Measurements from ENCODE around the gene GATA2. TPM values are rescaled to one million over a fixed set of nuclear protein-coding genes. Genes with fewer than 3 reads are reported as not detected.

GATA2 gene
- total RNA-seq, 2 experiments from 2014 or later: not detected

GRCh38 chr3:128432971-128433836 is 59.8 kb downstream of the GATA2 start:
- no peak for ATAC-seq
- H3K9me3 Mint-ChIP-seq (ENCODE audit: insufficient read depth): no peaks in the 10 kb centered on the region
- POLR2A ChIA-PET: no interaction called here
- DNase-seq: no peak
- H3K27me3 Mint-ChIP-seq (ENCODE audit: low read depth): peaks cover 46% of the 10 kb centered on the region
- H3K4me1 Mint-ChIP-seq (ENCODE audit: low read depth): peaks cover 6% of the 10 kb centered on the region
- CTCF ChIA-PET: no interaction called here
- H3K36me3 Mint-ChIP-seq (ENCODE audit: low read depth): no peaks in the 10 kb centered on the region
- no peak overlapping the region for H3K4me3 Mint-ChIP-seq
- H3K27ac Mint-ChIP-seq: no peak overlapping the region

- Mint-ChIP-seq H3K9me3 (ENCODE audit: insufficient read depth) (no peaks in the 10 kb centered on the region), H3K36me3 (ENCODE audit: low read depth) (no peaks in the 10 kb centered on the region), H3K4me3 (no peak overlapping the region), H3K27ac (no peak overlapping the region), H3K4me1 (ENCODE audit: low read depth) (peaks cover 6% of the 10 kb centered on the region), H3K27me3 (ENCODE audit: low read depth) (peaks cover 45% of the 10 kb centered on the region)
- ChIA-PET POLR2A (no interaction called here), CTCF (no interaction called here)
- ATAC-seq (no peak), DNase-seq (no peak)
Observed at GRCh38 chr3:128432301-128432970, 60.6 kb downstream of the GATA2 start.

GRCh38 chr3:128431803-128432300 is 61.1 kb downstream of the GATA2 start:
- ChIA-PET POLR2A (no interaction called here), CTCF (no interaction called here)
- H3K4me3 Mint-ChIP-seq: no peak overlapping the region
- peaks cover 6% of the 10 kb centered on the region for H3K4me1 Mint-ChIP-seq (ENCODE audit: low read depth)
- H3K36me3 Mint-ChIP-seq (ENCODE audit: low read depth): no peaks in the 10 kb centered on the region
- no peak overlapping the region for H3K27ac Mint-ChIP-seq
- no peak for ATAC-seq
- no peak for DNase-seq
- H3K9me3 Mint-ChIP-seq (ENCODE audit: insufficient read depth): no peaks in the 10 kb centered on the region
- peaks cover 44% of the 10 kb centered on the region for H3K27me3 Mint-ChIP-seq (ENCODE audit: low read depth)

GRCh38 chr3:128430731-128431130 is 62.3 kb downstream of the GATA2 start:
- ChIA-PET POLR2A (no interaction called here), CTCF (interaction anchor here (0.8 kb wide), 1 partner anchor 152 kb away, joined by 3 read pairs; no protein-coding TSS in a partner anchor)
- Mint-ChIP-seq H3K27ac (no peak overlapping the region), H3K4me1 (ENCODE audit: low read depth) (peaks cover 6% of the 10 kb centered on the region), H3K4me3 (no peak overlapping the region), H3K9me3 (ENCODE audit: insufficient read depth) (no peaks in the 10 kb centered on the region), H3K27me3 (ENCODE audit: low read depth) (peaks cover 38% of the 10 kb centered on the region), H3K36me3 (ENCODE audit: low read depth) (no peaks in the 10 kb centered on the region)
- ATAC-seq (no peak), DNase-seq (no peak)

- Mint-ChIP-seq H3K27ac (no peak overlapping the region), H3K4me1 (ENCODE audit: low read depth) (peaks cover 6% of the 10 kb centered on the region), H3K36me3 (ENCODE audit: low read depth) (no peaks in the 10 kb centered on the region), H3K27me3 (ENCODE audit: low read depth) (peaks cover 38% of the 10 kb centered on the region), H3K9me3 (ENCODE audit: insufficient read depth) (no peaks in the 10 kb centered on the region), H3K4me3 (no peak overlapping the region)
- no peak for ATAC-seq
- DNase-seq: no peak
- CTCF ChIA-PET: no interaction called here
- POLR2A ChIA-PET: no interaction called here
Observed at GRCh38 chr3:128430301-128430700, 62.7 kb downstream of the GATA2 start.

- Mint-ChIP-seq H3K27me3 (ENCODE audit: low read depth) (peaks cover 38% of the 10 kb centered on the region), H3K36me3 (ENCODE audit: low read depth) (no peaks in the 10 kb centered on the region), H3K9me3 (ENCODE audit: insufficient read depth) (no peaks in the 10 kb centered on the region), H3K27ac (no peak overlapping the region), H3K4me1 (ENCODE audit: low read depth) (peaks cover 6% of the 10 kb centered on the region), H3K4me3 (no peak overlapping the region)
- ChIA-PET POLR2A (no interaction called here), CTCF (no interaction called here)
- ATAC-seq (no peak), DNase-seq (no peak)
Observed at GRCh38 chr3:128429751-128430150, 63.2 kb downstream of the GATA2 start.

Other genes with a start within 250 kb of the GATA2 start
- gene DNAJB8, start 26.3 kb downstream of the GATA2 start, total RNA-seq: not detected
- 100 to 1,000 TPM; 157 to 162 TPM for gene RPN1, start 157.6 kb upstream of the GATA2 start, total RNA-seq
- 100 to 1,000 TPM; 256 to 269 TPM for gene RAB7A, start 233.0 kb upstream of the GATA2 start, total RNA-seq

Measured in activated CD8-positive, alpha-beta T cell treated with anti-CD3 and anti-CD28 coated beads, Interleukin-2, amount 10 ng/mL, durations not matched to agents 7 days and 5 days (primary cell).